Erythroblast (primary cell): ENCODE results near the gene CATSPERD.

Experiments used
- GATA1 ChIP-seq: IDR thresholded peaks from 2 replicates; pipeline ENCODE4 v1.6.1; 2011; ENCODE audit warnings: low read depth, mild to moderate bottlenecking, control low read depth, low read length, moderate library complexity
- POLR2A ChIP-seq: IDR thresholded peaks from 2 replicates; pipeline ENCODE4 v1.6.1; 2011; ENCODE audit warnings: mild to moderate bottlenecking, low read length

DNA sequence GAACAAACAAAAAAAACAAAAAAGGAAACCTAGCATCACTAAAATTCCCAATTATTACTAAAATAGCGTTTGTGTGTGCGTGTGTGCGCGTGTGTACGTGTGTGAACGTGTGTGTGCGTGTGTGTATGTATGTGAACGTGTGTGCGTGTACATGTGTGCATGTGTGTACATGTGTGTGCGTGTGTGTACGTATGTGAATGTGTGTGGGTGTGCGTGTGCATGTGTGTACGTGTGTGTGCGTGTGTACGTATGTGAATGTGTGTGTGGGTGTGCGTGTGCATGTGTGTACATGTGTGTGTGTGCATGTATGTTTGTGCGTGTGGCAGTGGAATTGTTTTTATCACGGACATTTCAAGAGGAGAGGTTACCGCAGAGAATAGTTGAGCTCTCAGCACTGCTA lies 21.6 kb downstream of the CATSPERD start:
- TF ChIP-seq POLR2A (no peak), GATA1 (no peak)
